ENCODE data around the gene MED9.

Gene MED9

DNA sequence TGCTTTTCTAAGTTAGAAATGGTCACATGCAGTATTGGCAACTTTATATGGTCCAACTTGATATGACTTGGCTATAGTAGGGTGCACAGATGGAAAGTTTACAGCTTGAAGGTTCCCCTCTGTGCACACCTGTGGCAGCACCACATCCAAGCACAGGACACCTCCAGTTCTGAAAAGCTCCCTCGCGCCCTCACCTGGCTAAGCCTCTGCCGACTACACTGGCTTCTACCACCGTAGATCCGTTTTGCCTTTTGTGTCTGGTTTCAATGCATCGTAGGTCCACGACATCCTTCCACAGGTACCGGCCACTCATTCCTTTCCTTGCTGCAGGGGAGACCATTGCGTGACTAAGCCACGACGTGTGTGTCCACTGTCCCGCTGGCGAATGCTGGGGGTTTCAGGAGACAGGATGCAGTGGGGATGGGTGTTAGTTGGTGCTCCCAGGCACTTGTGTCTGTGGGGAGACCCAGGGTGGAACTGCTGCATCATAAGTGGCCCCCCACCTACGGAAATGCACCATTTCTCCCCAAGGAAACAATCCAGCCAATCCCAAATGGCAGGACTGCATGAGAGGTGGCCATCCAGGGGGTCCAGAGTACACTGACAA is 24.3 kb downstream of the MED9 start:
- no peak overlapping the region for H3K4me3 ChIP-seq (ENCODE audit: low read depth, low read length)
- TF ChIP-seq, protein P1, sequence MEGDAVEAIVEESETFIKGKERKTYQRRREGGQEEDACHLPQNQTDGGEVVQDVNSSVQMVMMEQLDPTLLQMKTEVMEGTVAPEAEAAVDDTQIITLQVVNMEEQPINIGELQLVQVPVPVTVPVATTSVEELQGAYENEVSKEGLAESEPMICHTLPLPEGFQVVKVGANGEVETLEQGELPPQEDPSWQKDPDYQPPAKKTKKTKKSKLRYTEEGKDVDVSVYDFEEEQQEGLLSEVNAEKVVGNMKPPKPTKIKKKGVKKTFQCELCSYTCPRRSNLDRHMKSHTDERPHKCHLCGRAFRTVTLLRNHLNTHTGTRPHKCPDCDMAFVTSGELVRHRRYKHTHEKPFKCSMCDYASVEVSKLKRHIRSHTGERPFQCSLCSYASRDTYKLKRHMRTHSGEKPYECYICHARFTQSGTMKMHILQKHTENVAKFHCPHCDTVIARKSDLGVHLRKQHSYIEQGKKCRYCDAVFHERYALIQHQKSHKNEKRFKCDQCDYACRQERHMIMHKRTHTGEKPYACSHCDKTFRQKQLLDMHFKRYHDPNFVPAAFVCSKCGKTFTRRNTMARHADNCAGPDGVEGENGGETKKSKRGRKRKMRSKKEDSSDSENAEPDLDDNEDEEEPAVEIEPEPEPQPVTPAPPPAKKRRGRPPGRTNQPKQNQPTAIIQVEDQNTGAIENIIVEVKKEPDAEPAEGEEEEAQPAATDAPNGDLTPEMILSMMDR (IDR thresholded peaks at IDR 0.05; ENCODE audit: low read depth, low read length): no peak

DNA sequence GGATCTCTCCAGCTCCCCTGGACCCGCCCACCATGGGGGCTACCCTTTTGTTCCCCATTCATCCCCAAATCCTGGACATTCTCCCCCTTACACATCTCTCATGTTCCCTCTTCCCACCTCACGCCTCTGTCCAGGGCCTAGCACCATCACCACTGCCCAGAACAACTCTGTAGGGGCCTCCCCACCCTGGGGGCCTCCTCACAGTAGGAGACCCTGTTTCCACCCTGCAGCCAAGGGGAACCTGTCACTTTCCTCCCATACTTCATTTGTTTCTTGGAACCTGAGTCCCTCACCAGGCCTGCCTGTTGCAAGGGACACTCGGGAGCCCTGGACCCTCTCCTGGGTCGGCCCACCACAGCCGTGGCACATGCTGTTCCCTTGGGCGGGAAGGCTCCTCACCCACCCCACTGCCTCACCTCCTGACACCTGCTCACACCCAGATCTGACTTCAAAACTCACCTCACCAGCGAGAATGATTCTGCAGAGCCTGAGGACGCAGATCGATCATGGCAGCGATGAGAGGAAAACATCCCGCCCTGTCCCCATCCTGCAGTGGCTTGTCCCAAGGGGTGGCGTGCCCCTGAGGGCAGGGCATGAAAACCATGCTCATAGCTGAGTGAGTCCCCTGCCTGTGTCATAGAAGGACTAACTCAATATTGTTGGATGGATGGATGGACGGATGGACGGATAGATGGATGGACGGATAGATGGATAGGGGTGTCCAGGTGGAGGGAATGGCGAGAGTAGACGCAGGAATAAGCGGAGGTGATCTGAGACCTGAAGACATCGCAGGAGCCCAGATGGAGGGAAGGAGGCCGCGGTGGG is 26.2 kb downstream of the MED9 start:
- TF ChIP-seq, protein P1 (IDR thresholded peaks at IDR 0.05; ENCODE audit: low read depth, low read length): no peak
- no peak overlapping the region for H3K4me3 ChIP-seq (ENCODE audit: low read depth, low read length)

DNA sequence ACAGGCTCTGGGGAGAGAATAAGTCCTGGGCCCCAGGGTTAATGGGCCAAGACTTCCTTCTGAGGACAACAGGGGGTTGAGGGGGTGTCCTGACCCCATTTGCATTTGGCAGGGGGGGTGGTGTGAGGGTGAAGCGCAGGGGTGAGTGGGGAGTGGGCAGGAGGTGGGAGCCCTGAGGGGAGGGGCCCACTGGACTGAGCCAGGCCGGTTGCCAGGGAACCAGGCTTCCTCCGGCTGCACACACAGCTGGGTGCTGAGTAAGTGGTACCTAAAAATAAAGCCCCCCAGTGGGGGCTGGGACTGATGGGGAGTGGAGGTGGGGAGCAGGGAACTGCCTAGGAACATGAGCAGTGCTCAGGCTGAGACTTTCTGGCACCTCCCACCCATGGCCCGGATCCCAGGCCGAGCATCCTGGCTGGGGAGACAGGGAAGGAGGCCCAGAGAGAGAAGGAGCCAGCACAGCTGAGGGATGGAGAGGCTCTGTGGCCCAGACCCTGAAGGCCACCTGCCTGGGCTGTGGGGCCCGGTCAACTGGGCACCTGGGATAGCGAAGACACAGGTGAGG is 26.8 kb downstream of the MED9 start:
- no peak overlapping the region for H3K4me3 ChIP-seq (ENCODE audit: low read depth, low read length)
- TF ChIP-seq, protein P1 (IDR thresholded peaks at IDR 0.05; ENCODE audit: low read depth, low read length): no peak

DNA sequence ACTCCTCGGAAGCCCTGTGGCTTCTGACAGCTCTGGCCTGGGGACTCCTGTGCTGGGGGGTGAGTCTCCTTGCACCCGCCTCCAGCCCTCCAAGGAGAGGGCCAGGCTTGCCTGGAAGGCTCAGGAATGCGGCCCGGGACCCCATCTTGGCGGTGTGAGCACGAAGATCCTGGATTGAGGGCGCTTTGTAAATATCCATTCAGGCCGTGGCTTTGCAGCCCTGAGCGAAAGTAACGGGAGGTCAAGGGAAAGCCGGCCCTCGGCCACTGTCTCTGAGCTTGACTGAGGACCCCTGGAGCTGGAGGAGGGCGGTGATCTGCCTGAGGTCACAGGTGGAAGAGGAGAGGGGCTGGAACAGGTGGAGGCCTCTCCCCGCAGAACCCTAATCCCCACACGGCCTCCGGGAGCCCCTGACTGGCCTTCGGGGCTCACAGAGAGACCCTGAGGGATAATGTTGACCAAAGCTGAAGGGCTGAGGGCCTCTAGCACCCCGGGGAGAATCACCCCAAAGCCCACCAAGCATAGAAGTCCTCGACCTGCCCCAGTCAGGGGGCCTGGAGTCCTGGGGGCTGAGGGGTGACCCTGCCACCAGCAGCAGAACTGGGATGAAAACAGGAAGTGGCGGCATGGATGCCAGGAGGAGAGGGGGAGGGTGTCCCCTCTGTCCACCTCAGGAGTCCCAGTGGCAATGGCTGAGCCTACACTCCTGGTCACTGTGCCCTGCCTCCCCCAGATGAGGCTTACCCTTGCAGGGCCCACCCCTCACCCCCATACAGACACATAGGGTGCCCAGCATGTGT is 27.7 kb downstream of the MED9 start:
- no peak overlapping the region for H3K4me3 ChIP-seq (ENCODE audit: low read depth, low read length)
- TF ChIP-seq, protein P1 (IDR thresholded peaks at IDR 0.05; ENCODE audit: low read depth, low read length): no peak

DNA sequence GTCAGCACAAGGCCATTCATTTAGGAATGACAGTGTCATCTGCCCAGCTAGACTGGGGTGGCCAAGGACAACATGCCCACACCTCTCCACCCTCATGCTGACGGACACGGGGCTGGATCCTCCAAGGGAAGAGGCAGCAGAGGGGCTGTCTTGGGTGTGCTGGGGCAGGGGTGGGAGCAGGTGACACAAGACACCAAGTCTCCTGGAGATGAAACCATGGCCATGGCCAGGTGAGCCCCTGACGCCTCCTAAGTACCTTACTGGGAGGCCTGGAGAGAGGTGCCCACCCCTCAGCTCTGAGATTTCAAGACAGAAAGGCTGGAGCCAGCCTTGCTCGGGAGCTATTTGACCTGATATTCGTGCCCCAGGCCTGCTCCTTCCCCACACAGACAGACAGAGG is 28.4 kb downstream of the MED9 start:
- H3K4me3 ChIP-seq (ENCODE audit: low read depth, low read length): no peak overlapping the region
- TF ChIP-seq, protein P1 (IDR thresholded peaks at IDR 0.05; ENCODE audit: low read depth, low read length): no peak

DNA sequence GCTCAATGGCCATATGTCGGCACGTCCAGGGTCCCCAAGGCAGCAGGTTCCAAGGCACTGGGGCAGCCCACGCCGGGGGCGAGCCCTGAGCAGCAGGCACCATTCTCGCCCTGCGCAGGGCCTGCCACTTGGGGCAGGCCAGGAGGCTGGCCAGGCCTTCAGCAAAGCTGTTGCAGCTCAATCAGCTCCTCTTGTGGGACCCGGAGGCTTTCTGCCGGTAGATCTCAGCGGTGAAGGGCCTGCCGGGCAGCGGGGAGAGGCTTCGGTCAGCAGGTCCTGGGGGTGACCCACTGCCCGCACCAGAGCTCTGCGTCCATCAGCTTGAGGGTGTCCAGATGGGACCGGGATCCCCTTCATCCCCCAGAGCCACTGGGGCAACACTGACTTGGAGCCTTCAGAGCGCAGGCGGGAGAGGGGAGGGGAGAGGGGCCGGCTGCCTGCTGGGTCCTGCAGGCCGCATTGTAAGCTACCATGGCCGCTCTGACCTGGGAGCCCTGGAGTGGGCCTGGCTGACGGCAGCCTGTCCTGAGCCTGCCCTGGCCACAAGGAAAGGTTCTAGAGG is 28.9 kb downstream of the MED9 start:
- TF ChIP-seq, protein P1 (IDR thresholded peaks at IDR 0.05; ENCODE audit: low read depth, low read length): no peak
- no peak overlapping the region for H3K4me3 ChIP-seq (ENCODE audit: low read depth, low read length)

Measured in WI38 (cell line).